Stomach (tissue), 19 donors: ENCODE results near the gene RSBN1L. TPM values are rescaled to one million over a fixed set of nuclear protein-coding genes. Genes with fewer than 3 reads are reported as not detected.
A peak's percentile ranks its signal among the peaks of the same experiment; 100 is the strongest.

ENCODE experiments used
- DNase-seq, 2 donors: peaks; one replicate each; pipeline versions ENCODE4 v3.0.0 to v3.0.0-alpha.2; 2013 to 2019
- H3K27ac ChIP-seq, 5 donors: fragments of 200-600 bp in 4 of 5; sonication (generic) in 4 of 5; one replicate each; pipeline ENCODE4 v1.5.1; 2013 to 2019; ENCODE audit warnings: mild to moderate bottlenecking in 1 of 5, moderate library complexity in 1 of 5
- H3K27me3 ChIP-seq, 3 donors: fragments of 200-600 bp; sonication (generic); one replicate each; pipeline ENCODE4 v1.5.1; 2017 to 2019; ENCODE audit warnings: mixed run types in 1 of 3
- H3K36me3 ChIP-seq, 4 donors: fragments of 200-600 bp; sonication (generic); 1 replicate in 3 of 4; 2 replicates in 1 of 4; pipeline ENCODE4 v1.5.1; 2016 to 2019
- H3K4me1 ChIP-seq, 4 donors: fragments of 200-600 bp; sonication (generic); one replicate each; pipeline ENCODE4 v1.5.1; 2016 to 2019
- H3K4me3 ChIP-seq, 4 donors: fragments of 200-600 bp; sonication (generic) in 3 of 4; one replicate each; pipeline ENCODE4 v1.5.1; 2016 to 2019; ENCODE audit warnings: mild to moderate bottlenecking in 1 of 4
- H3K9me3 ChIP-seq, 4 donors: fragments of 200-600 bp; sonication (generic); one replicate each; pipeline ENCODE4 v1.5.1; 2016 to 2019
- CTCF ChIP-seq, 7 experiments: fragments of 450-650 bp in 4 of 7; fragments of 200-600 bp in 3 of 7; sonication (generic) in 3 of 7; IDR thresholded peaks; one replicate each; pipeline ENCODE4 v1.5.1; 2016 to 2019; ENCODE audit warnings: antibody characterized with exemption in 7 of 7, control low read depth in 2 of 7, mild to moderate bottlenecking in 1 of 7
- EP300 ChIP-seq: sonication (generic); formaldehyde crosslinking; IDR thresholded peaks from one replicate; pipeline ENCODE4 v1.6.1; 2017; ENCODE audit warnings: antibody characterized with exemption
- POLR2A ChIP-seq, 4 donors: fragments of 450-650 bp; IDR thresholded peaks; one replicate each; pipeline ENCODE4 v1.6.1; 2016; ENCODE audit warnings: antibody characterized with exemption in 4 of 4, control low read depth in 2 of 4, mild to moderate bottlenecking in 1 of 4, moderate library complexity in 1 of 4
- POLR2AphosphoS5 ChIP-seq, 3 donors: sonication (generic); formaldehyde crosslinking; IDR thresholded peaks; one replicate each; pipeline ENCODE4 v1.6.1; 2016; ENCODE audit warnings: antibody characterized with exemption in 3 of 3
- WGBS, 5 donors: extraction: QIAGEN DNeasy Blood & Tissue Kit in 3 of 5; methylation state at CpG; one replicate each; pipeline versions ENCODE4 v1.1.5 to v1.1.7; 2013 to 2018; 5-methylcytosine and 5-hydroxymethylcytosine counted together
- intact Hi-C: fragments of 100-400 bp; cut with DNase I; formaldehyde crosslinking; loops from one replicate; pipeline ENCODE4 v1.15.1; 2023; ENCODE audit warnings: low total_unique reads
- long read RNA-seq, 10 donors: transcript quantifications; one replicate each; lab custom pipeline, GENCODE V29; 2026
- polyA plus RNA-seq, 3 donors: library from polyadenylated mRNA; stranded (reverse); fragments of 200-250 nt; gene quantifications; one replicate each; pipeline ENCODE4 v1.2.3, GENCODE V29; 2013
- total RNA-seq, 5 donors: library from RNA; depleted of rRNA; stranded (reverse); fragments of >200 nt; gene quantifications; one replicate each; pipeline versions ENCODE4 v1.1.0 to v1.2.3, GENCODE V29; 2014 to 2016
- donor health status: healthy with polysubstance abuse.
- donor health status: Bipolar disorder and iron deficiency.
- donor health status: healthy.

Gene RSBN1L
- total RNA-seq (10 to 100 TPM; 11.0 to 68.3 (median 11.6) TPM), polyA plus RNA-seq (10 to 100 TPM in 1 of 3 donors, 1 to 10 TPM in 2; 4.2 to 15.4 (median 6.3) TPM)
- long read RNA-seq, donor 1, full-length matches to known transcripts = 1 of 1 reads
- long read RNA-seq, donor 1, partial matches to known transcripts = 0 of 1 reads
- long read RNA-seq, donor 1, other reads (novel, unspliced or antisense) = 0 of 1 reads
- long read RNA-seq, donor 2 = 0 reads
- long read RNA-seq, donor 3, full-length matches to known transcripts = 1 of 7 reads
- long read RNA-seq, donor 3, partial matches to known transcripts = 6 of 7 reads
- long read RNA-seq, donor 3, other reads (novel, unspliced or antisense) = 0 of 7 reads
- long read RNA-seq, donor 4 = 0 reads
- long read RNA-seq, donor 5 = 0 reads
- long read RNA-seq, donor 6, full-length matches to known transcripts = 6 of 13 reads
- long read RNA-seq, donor 6, partial matches to known transcripts = 7 of 13 reads
- long read RNA-seq, donor 6, other reads (novel, unspliced or antisense) = 0 of 13 reads
- long read RNA-seq, donor 7, partial matches to known transcripts = 5 of 5 reads
- long read RNA-seq, donor 7, other reads (novel, unspliced or antisense) = 0 of 5 reads
- long read RNA-seq, donor 8, full-length matches to known transcripts = 3 of 8 reads
- long read RNA-seq, donor 8, partial matches to known transcripts = 5 of 8 reads
- long read RNA-seq, donor 8, other reads (novel, unspliced or antisense) = 0 of 8 reads
- long read RNA-seq, donor 9, full-length matches to known transcripts = 1 of 21 reads
- long read RNA-seq, donor 9, partial matches to known transcripts = 0 of 21 reads
- long read RNA-seq, donor 9, other reads (novel, unspliced or antisense) = 20 of 21 reads
- long read RNA-seq, donor 10, full-length matches to known transcripts = 1 of 1 reads
- long read RNA-seq, donor 10, partial matches to known transcripts = 0 of 1 reads
- long read RNA-seq, donor 10, other reads (novel, unspliced or antisense) = 0 of 1 reads

- 0 to 1% (median 0%) methylated on average over 38 to 53 of the region's 53 CpGs for WGBS, 5 donors
- peak within 1 kb of the TSS; percentile 94 to 99 (median 97) for H3K27ac ChIP-seq
- H3K36me3 ChIP-seq = no peaks in the 10 kb centered on the region
- peak within 1 kb of the TSS; percentile 86 to 100 (median 91) for H3K4me3 ChIP-seq
- TF ChIP-seq CTCF (IDR thresholded peaks at IDR 0.05) = peak in 2 of 7 experiments; percentile 6 to 49
- no peak for TF ChIP-seq EP300
- peak in 2 of 3 donors; percentile 96 to 97 for TF ChIP-seq POLR2AphosphoS5 (IDR thresholded peaks at IDR 0.05)
- peak in 2 of 4 donors; percentile 78 to 95 for TF ChIP-seq POLR2A (IDR thresholded peaks at IDR 0.05)
- H3K9me3 ChIP-seq = no peaks in the 10 kb centered on the region
- peak; percentile 99 for DNase-seq
- intact Hi-C loops = no loop called here
- H3K27me3 ChIP-seq = no peaks in the 10 kb centered on the region
- H3K4me1 ChIP-seq = peaks cover 40 to 75% (median 60%) of the 10 kb centered on the region in 4 donors
Observed at GRCh38 chr7:77696057-77696642, at the start of gene RSBN1L. RSBN1L (plus strand) TSS chr7:77696459; CDS start chr7:77696470, 11 bp downstream.

- no peak for TF ChIP-seq EP300
- TF ChIP-seq POLR2AphosphoS5 (IDR thresholded peaks at IDR 0.05) = no peak
- no peak for TF ChIP-seq POLR2A (IDR thresholded peaks at IDR 0.05)
- TF ChIP-seq CTCF (IDR thresholded peaks at IDR 0.05) = no peak
- Histone ChIP-seq H3K27me3 (no peaks in the 10 kb centered on the region), H3K9me3 (no peaks in the 10 kb centered on the region), H3K27ac (no peak overlapping the region), H3K4me1 (peaks cover 5 to 42% (median 13%) of the 10 kb centered on the region in 4 donors), H3K36me3 (peaks cover 5 to 45% (median 37%) of the 10 kb centered on the region in 4 donors), H3K4me3 (no peak overlapping the region)
- intact Hi-C loops = no loop called here
- 92 to 98% (median 95%) methylated on average over 6 of the region's 6 CpGs for WGBS, 5 donors
- DNase-seq = no peak
Observed at GRCh38 chr7:77648742-77649338, 47.4 kb upstream of the RSBN1L start.

- Histone ChIP-seq H3K36me3 (peaks cover 5 to 41% (median 29%) of the 10 kb centered on the region in 4 donors), H3K4me1 (peaks cover 5 to 44% (median 19%) of the 10 kb centered on the region in 4 donors), H3K27me3 (no peaks in the 10 kb centered on the region), H3K4me3 (no peak overlapping the region), H3K9me3 (no peaks in the 10 kb centered on the region), H3K27ac (no peak overlapping the region)
- DNase-seq = peak in 1 of 2 donors; percentile 20
- no peak for TF ChIP-seq POLR2AphosphoS5 (IDR thresholded peaks at IDR 0.05)
- TF ChIP-seq CTCF (IDR thresholded peaks at IDR 0.05) = no peak
- TF ChIP-seq EP300 = no peak
- TF ChIP-seq POLR2A (IDR thresholded peaks at IDR 0.05) = no peak
- intact Hi-C loops = loop anchor here (10.0 kb wide), 1 partner anchor 105 kb away; no protein-coding TSS in a partner anchor
- WGBS, 5 donors = 40 to 53% (median 42%) methylated on average over 4 of the region's 4 CpGs
Observed at GRCh38 chr7:77649716-77650349, 46.4 kb upstream of the RSBN1L start.
